Breast epithelium (tissue), 3 donors: ENCODE data around the gene C5.

Experiments used
- POLR2A ChIP-seq: fragments of 450-650 bp; IDR thresholded peaks from one replicate; pipeline ENCODE4 v1.6.1; 2016; ENCODE audit warnings: antibody characterized with exemption, mild to moderate bottlenecking, moderate library complexity
- TF ChIP-seq, protein P1 (sequence below), 3 donors: fragments of 450-650 bp; IDR thresholded peaks; one replicate each; pipeline ENCODE4 v1.5.1; 2016 to 2017; ENCODE audit warnings: antibody characterized with exemption in 3 of 3, mild to moderate bottlenecking in 3 of 3, moderate library complexity in 3 of 3

GRCh38 chr9:121009650-121010049 lies 40.4 kb downstream of the C5 start:
- TF ChIP-seq, protein P1, sequence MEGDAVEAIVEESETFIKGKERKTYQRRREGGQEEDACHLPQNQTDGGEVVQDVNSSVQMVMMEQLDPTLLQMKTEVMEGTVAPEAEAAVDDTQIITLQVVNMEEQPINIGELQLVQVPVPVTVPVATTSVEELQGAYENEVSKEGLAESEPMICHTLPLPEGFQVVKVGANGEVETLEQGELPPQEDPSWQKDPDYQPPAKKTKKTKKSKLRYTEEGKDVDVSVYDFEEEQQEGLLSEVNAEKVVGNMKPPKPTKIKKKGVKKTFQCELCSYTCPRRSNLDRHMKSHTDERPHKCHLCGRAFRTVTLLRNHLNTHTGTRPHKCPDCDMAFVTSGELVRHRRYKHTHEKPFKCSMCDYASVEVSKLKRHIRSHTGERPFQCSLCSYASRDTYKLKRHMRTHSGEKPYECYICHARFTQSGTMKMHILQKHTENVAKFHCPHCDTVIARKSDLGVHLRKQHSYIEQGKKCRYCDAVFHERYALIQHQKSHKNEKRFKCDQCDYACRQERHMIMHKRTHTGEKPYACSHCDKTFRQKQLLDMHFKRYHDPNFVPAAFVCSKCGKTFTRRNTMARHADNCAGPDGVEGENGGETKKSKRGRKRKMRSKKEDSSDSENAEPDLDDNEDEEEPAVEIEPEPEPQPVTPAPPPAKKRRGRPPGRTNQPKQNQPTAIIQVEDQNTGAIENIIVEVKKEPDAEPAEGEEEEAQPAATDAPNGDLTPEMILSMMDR (IDR thresholded peaks at IDR 0.05), result no peak
- no peak for TF ChIP-seq POLR2A
